HepG2 (cell line): ENCODE data around the gene SRC. TPM values are rescaled to one million over a fixed set of nuclear protein-coding genes. Genes with fewer than 3 reads are reported as not detected.

ENCODE experiments used
- CENPX ChIP-seq: sonication (generic); formaldehyde crosslinking; IDR thresholded peaks from 2 replicates; pipeline ENCODE4 v1.9.0; 2021; ENCODE audit warnings: mild to moderate bottlenecking, missing genetic modification reagents, moderate library complexity
- DPF2 ChIP-seq: sonication (generic); formaldehyde crosslinking; IDR thresholded peaks from 2 replicates; pipeline ENCODE4 v1.4.0; 2020; ENCODE audit warnings: mild to moderate bottlenecking, low read depth, missing genetic modification reagents, borderline replicate concordance
- GABPA ChIP-seq, 2 experiments: IDR thresholded peaks; 2 replicates each; pipeline ENCODE4 v1.6.1; 2011 to 2016; ENCODE audit warnings: low read depth in 2 of 2, low read length in 1 of 2, missing biosample characterization in 1 of 2, missing genetic modification characterization in 1 of 2
- HMG20B ChIP-seq: conservative IDR thresholded peaks from 2 replicates; pipeline ENCODE4 v1.6.1; 2016; ENCODE audit warnings: missing genetic modification reagents, missing compliant biosample characterization
- JARID2 ChIP-seq: sonication (generic); formaldehyde crosslinking; IDR thresholded peaks from 2 replicates; pipeline ENCODE4 v1.8.1; 2023; ENCODE audit warnings: missing genetic modification reagents, inconsistent platforms; ENCODE audit not compliant: insufficient replicate concordance
- KDM5A ChIP-seq: fragments of 200-600 bp; sonication (generic); IDR thresholded peaks from 2 replicates; pipeline ENCODE4 v1.7.0; 2018; ENCODE audit warnings: antibody characterized with exemption, mild to moderate bottlenecking, low read length, borderline replicate concordance
- KLF11 ChIP-seq: IDR thresholded peaks from 2 replicates; pipeline ENCODE4 v1.6.1; 2016; ENCODE audit warnings: missing compliant biosample characterization
- MAF1 ChIP-seq: sonication (generic); formaldehyde crosslinking; IDR thresholded peaks from 2 replicates; pipeline ENCODE4 v1.5.0; 2020; ENCODE audit warnings: missing genetic modification reagents, borderline replicate concordance
- MYNN ChIP-seq: sonication (generic); formaldehyde crosslinking; IDR thresholded peaks from 2 replicates; pipeline ENCODE4 v1.4.0; 2020; ENCODE audit warnings: mild to moderate bottlenecking, low read depth, missing genetic modification reagents
- PAX8 ChIP-seq: sonication (generic); formaldehyde crosslinking; IDR thresholded peaks from 2 replicates; pipeline ENCODE4 v1.8.0; 2022; ENCODE audit warnings: mild to moderate bottlenecking, missing genetic modification reagents, borderline replicate concordance
- PHF21A ChIP-seq: sonication (generic); formaldehyde crosslinking; IDR thresholded peaks from 2 replicates; pipeline ENCODE4 v1.5.0; 2020; ENCODE audit warnings: mild to moderate bottlenecking, missing genetic modification reagents
- PITX1 ChIP-seq: sonication (generic); formaldehyde crosslinking; IDR thresholded peaks from 2 replicates; pipeline ENCODE4 v1.5.1; 2020; ENCODE audit warnings: mild to moderate bottlenecking, missing genetic modification reagents
- SKI ChIP-seq: fragments of 450-650 bp; IDR thresholded peaks from one replicate; pipeline ENCODE4 v1.6.1; 2018; ENCODE audit warnings: mild to moderate bottlenecking; ENCODE audit not compliant: partially characterized antibody
- SMARCC2 ChIP-seq: fragments of 450-650 bp; IDR thresholded peaks from 2 replicates; pipeline ENCODE4 v1.6.1; 2017; ENCODE audit warnings: antibody characterized with exemption, mild to moderate bottlenecking
- SP140L ChIP-seq: sonication (generic); formaldehyde crosslinking; IDR thresholded peaks from 2 replicates; pipeline ENCODE4 v1.4.0; 2020; ENCODE audit warnings: missing genetic modification reagents, borderline replicate concordance
- ZNF17 ChIP-seq: sonication (generic); formaldehyde crosslinking; IDR thresholded peaks from 2 replicates; pipeline ENCODE4 v1.5.0; 2020; ENCODE audit warnings: mild to moderate bottlenecking, missing genetic modification reagents
- ZNF564 ChIP-seq: sonication (generic); formaldehyde crosslinking; IDR thresholded peaks from 2 replicates; pipeline ENCODE4 v1.8.1; 2023; ENCODE audit warnings: mild to moderate bottlenecking, missing genetic modification reagents
- ZNF616 ChIP-seq: sonication (generic); formaldehyde crosslinking; IDR thresholded peaks from 2 replicates; pipeline ENCODE4 v1.5.0; 2020; ENCODE audit warnings: low read depth, mild to moderate bottlenecking, missing genetic modification reagents
- polyA plus RNA-seq, 8 experiments: library from polyadenylated mRNA; depleted of rRNA in 3 of 8; stranded (reverse) in 7 of 8; unstranded in 1 of 8; fragments of >200 nt; fragmentation: Illumina TruSeq in 4 of 8; extraction: Trizol in 4 of 8; gene quantifications; 2 replicates each; pipeline versions ENCODE4 v1.2.1 to v1.2.3, GENCODE V29; 2011 to 2016; ENCODE audit warnings: low read depth in 4 of 8, missing spikeins in 1 of 8, mixed read lengths in 1 of 8; ENCODE audit not compliant: insufficient read depth in 1 of 8
- total RNA-seq, 5 experiments: library from RNA; depleted of rRNA; stranded (reverse); fragments of >200 nt; fragmentation: Illumina TruSeq; extraction: Trizol; gene quantifications; 2 replicates each; pipeline ENCODE4 v1.2.3, GENCODE V29; 2016; ENCODE audit warnings: low read depth in 1 of 5
- TF ChIP-seq, protein P1 (sequence below): sonication (generic); formaldehyde crosslinking; IDR thresholded peaks from 2 replicates; pipeline ENCODE4 v1.4.0; 2020; ENCODE audit warnings: missing genetic modification reagents
- TF ChIP-seq, protein P2 (sequence below): sonication (generic); formaldehyde crosslinking; IDR thresholded peaks from 2 replicates; pipeline ENCODE4 v1.4.0; 2020; ENCODE audit warnings: missing genetic modification reagents, mild to moderate bottlenecking, borderline replicate concordance
- TF ChIP-seq, protein P3 (sequence below): sonication (generic); formaldehyde crosslinking; IDR thresholded peaks from 2 replicates; pipeline ENCODE4 v1.9.0; 2022; ENCODE audit warnings: missing genetic modification reagents, mild to moderate bottlenecking, borderline replicate concordance
- TF ChIP-seq, protein P4 (sequence below): sonication (generic); formaldehyde crosslinking; conservative IDR thresholded peaks from 2 replicates; pipeline ENCODE4 v1.8.0; 2022; ENCODE audit warnings: mild to moderate bottlenecking, moderate library complexity, missing genetic modification reagents

Gene SRC
- total and polyA plus RNA-seq, 2 of the 13 experiments (the other 11 are each of a cell fraction or from before 2014, with no cell fraction given), result 54.7 to 192 TPM

DNA sequence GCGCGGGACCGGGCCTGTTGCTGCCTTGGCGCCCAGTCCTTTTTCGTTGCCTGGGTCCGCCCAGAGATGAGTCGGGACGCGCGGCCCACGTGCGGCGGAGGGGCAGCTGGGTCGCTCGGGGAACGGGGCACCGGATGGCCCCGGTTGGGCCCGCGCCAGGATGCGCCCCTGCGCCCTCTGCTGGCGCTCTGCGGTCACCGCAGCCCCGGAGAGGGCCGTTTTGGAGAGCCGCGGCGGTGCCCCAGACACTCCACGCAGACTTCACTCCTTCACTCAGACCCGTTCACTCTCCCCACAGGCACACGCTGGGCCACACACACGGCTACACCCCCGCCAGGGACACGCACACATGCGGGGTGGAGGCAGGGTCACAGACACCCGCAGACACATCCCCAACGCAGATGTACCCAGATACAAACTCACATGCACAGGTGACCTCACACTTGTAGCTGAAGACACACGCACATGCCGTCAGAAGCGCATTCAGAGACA lies 38.8 kb downstream of the SRC start (continued):
- TF ChIP-seq, protein P1, sequence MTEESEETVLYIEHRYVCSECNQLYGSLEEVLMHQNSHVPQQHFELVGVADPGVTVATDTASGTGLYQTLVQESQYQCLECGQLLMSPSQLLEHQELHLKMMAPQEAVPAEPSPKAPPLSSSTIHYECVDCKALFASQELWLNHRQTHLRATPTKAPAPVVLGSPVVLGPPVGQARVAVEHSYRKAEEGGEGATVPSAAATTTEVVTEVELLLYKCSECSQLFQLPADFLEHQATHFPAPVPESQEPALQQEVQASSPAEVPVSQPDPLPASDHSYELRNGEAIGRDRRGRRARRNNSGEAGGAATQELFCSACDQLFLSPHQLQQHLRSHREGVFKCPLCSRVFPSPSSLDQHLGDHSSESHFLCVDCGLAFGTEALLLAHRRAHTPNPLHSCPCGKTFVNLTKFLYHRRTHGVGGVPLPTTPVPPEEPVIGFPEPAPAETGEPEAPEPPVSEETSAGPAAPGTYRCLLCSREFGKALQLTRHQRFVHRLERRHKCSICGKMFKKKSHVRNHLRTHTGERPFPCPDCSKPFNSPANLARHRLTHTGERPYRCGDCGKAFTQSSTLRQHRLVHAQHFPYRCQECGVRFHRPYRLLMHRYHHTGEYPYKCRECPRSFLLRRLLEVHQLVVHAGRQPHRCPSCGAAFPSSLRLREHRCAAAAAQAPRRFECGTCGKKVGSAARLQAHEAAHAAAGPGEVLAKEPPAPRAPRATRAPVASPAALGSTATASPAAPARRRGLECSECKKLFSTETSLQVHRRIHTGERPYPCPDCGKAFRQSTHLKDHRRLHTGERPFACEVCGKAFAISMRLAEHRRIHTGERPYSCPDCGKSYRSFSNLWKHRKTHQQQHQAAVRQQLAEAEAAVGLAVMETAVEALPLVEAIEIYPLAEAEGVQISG (CRISPR knock-in tag), result peak; percentile 68
- TF ChIP-seq, protein P2, sequence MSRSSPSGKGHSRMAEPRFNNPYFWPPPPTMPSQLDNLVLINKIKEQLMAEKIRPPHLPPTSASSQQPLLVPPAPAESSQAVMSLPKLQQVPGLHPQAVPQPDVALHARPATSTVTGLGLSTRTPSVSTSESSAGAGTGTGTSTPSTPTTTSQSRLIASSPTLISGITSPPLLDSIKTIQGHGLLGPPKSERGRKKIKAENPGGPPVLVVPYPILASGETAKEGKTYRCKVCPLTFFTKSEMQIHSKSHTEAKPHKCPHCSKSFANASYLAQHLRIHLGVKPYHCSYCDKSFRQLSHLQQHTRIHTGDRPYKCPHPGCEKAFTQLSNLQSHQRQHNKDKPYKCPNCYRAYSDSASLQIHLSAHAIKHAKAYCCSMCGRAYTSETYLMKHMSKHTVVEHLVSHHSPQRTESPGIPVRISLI, result no peak; the same call in 1 of the 2 replicates
- TF ChIP-seq PITX1 (CRISPR knock-in tag) (no peak; the same call in 1 of the 2 replicates), SMARCC2 (no peak), CENPX (CRISPR knock-in tag) (no peak), KDM5A (no peak), PAX8 (CRISPR knock-in tag) (no peak), ZNF17 (CRISPR knock-in tag) (no peak), ZNF564 (CRISPR knock-in tag) (0 out of 2 replicates have a peak, but pooled peaks have one; percentile 25), PHF21A (CRISPR knock-in tag) (no peak), JARID2 (CRISPR knock-in tag) (no peak), KLF11 (CRISPR knock-in tag) (no peak), GABPA (IDR thresholded peaks at IDR 0.05; ENCODE audit: low read depth, low read length) (no peak), GABPA (CRISPR knock-in tag; IDR thresholded peaks at IDR 0.05; ENCODE audit: low read depth) (no peak), MYNN (CRISPR knock-in tag) (peak; percentile 51; the same call in 1 of the 2 replicates), ZNF616 (CRISPR knock-in tag) (no peak), MAF1 (CRISPR knock-in tag) (0 out of 2 replicates have a peak, but pooled peaks have one; percentile 68), DPF2 (CRISPR knock-in tag) (no peak), HMG20B (CRISPR knock-in tag) (no peak), SP140L (no peak), SKI (no peak)
- TF ChIP-seq, protein P3, sequence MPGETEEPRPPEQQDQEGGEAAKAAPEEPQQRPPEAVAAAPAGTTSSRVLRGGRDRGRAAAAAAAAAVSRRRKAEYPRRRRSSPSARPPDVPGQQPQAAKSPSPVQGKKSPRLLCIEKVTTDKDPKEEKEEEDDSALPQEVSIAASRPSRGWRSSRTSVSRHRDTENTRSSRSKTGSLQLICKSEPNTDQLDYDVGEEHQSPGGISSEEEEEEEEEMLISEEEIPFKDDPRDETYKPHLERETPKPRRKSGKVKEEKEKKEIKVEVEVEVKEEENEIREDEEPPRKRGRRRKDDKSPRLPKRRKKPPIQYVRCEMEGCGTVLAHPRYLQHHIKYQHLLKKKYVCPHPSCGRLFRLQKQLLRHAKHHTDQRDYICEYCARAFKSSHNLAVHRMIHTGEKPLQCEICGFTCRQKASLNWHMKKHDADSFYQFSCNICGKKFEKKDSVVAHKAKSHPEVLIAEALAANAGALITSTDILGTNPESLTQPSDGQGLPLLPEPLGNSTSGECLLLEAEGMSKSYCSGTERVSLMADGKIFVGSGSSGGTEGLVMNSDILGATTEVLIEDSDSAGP (CRISPR knock-in tag), result peak; percentile 53
- TF ChIP-seq, protein P4, sequence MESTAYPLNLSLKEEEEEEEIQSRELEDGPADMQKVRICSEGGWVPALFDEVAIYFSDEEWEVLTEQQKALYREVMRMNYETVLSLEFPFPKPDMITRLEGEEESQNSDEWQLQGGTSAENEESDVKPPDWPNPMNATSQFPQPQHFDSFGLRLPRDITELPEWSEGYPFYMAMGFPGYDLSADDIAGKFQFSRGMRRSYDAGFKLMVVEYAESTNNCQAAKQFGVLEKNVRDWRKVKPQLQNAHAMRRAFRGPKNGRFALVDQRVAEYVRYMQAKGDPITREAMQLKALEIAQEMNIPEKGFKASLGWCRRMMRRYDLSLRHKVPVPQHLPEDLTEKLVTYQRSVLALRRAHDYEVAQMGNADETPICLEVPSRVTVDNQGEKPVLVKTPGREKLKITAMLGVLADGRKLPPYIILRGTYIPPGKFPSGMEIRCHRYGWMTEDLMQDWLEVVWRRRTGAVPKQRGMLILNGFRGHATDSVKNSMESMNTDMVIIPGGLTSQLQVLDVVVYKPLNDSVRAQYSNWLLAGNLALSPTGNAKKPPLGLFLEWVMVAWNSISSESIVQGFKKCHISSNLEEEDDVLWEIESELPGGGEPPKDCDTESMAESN (CRISPR knock-in tag), result peak; percentile 86
